ENCODE results near the gene DNAAF6.

- no peak for TF ChIP-seq CTCF (IDR thresholded peaks at IDR 0.05)
- TF ChIP-seq EP300 (IDR thresholded peaks at IDR 0.05), result no peak
Observed at GRCh38 chrX:107168712-107169111, 37.7 kb upstream of the DNAAF6 start.
